Measurements from ENCODE around the gene YIF1B.

The YIF1B gene

DNA sequence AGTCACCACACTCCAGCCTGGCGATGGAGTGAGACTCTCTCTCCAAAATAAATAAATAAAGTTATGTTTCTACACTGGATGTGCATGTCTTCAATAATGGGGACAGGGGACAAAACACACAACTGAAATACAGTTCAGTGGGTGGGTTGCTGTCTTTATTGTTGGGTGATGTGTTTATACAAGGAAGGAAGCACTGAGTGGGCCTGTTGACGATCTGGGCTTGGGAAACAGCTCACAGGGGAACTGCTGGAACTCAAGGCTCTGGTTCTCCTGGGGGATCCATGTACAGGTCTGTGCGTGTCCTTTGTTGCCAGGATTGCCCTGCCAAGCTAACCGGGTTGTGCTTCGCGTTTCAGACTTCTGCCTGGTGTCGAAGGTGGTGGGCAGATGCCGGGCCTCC lies 32.5 kb downstream of the YIF1B start:
- Mint-ChIP-seq H3K4me1 (peaks cover 15% of the 10 kb centered on the region), H3K27me3 (no peaks in the 10 kb centered on the region), H3K27ac (no peak overlapping the region), H3K9me3 (no peaks in the 10 kb centered on the region), H3K36me3 (no peaks in the 10 kb centered on the region), H3K4me3 (no peak overlapping the region)
- no peak for DNase-seq
- CTCF ChIA-PET, result no interaction called here

GRCh38 chr19:38281811-38282566 lies 33.8 kb downstream of the YIF1B start:
- DNase-seq, result no peak
- no peaks in the 10 kb centered on the region for H3K9me3 Mint-ChIP-seq
- CTCF ChIA-PET, result no interaction called here
- peaks cover 15% of the 10 kb centered on the region for H3K4me1 Mint-ChIP-seq
- no peaks in the 10 kb centered on the region for H3K27me3 Mint-ChIP-seq
- H3K36me3 Mint-ChIP-seq, result no peaks in the 10 kb centered on the region
- H3K4me3 Mint-ChIP-seq, result no peak overlapping the region
- H3K27ac Mint-ChIP-seq, result no peak overlapping the region

DNA sequence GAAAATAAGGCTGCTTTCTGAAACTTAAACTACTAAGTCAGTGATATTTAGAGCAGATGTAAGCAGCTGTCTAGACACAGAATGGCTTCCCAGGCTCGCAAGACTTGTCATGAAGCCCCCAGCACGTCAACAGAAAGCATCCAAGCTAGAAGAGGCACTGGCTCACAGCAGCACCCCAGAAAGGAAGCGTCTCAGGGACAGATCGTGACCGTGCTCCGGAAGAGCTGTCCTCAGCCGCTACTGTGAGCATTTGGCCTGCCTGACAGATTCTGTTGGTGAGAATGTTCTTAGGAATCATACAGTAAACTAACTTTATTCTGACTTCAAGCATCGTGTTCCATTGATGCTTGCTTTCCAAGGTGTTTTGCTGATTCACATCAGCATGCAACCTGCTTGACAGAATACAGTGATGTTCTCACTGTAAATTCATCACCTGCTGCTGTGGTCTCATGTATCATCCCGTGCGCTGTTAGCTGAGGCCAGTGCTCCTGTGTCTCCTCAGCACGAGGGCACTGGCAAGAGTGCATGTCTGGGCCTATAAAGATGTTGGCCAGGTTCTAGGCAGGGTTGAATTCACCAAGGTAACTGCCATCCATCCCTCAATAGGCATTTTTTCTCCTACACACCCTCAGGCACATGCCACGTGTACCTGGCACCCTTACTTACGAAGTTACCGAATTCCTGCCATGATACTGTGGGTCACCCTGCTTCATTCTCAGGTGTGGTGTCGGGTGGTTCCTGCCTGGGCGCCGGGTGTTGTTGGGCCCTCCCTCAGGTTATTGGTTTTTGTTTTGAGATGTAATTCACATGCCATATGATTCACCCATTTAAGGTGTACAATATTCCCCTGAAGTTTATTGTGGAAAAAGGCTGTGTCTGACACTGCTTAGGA lies 35.5 kb downstream of the YIF1B start:
- Mint-ChIP-seq H3K4me1 (peaks cover 15% of the 10 kb centered on the region), H3K27ac (no peak overlapping the region), H3K4me3 (no peak overlapping the region), H3K27me3 (no peaks in the 10 kb centered on the region), H3K9me3 (no peaks in the 10 kb centered on the region), H3K36me3 (no peaks in the 10 kb centered on the region)
- no peak for DNase-seq
- CTCF ChIA-PET, result no interaction called here

DNA sequence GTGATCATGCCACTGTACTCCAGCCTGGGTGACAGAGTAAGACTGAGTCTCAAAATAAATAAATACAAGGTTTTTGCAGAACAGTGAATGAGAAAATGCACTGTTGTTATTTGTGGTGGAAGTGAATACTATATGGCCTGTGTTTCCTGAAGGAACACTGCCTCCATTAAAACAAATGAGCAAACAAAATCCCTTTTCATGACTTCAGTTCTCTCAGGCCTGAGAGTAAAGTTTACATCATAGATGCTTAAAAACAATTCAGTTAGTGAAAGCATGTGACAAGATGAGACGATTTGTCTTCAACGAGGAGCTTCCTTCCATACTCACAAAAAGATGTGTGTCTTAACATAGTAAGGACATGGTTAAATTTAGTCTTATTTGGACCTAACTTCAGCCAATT lies 37.0 kb downstream of the YIF1B start:
- Mint-ChIP-seq H3K27me3 (no peaks in the 10 kb centered on the region), H3K36me3 (no peaks in the 10 kb centered on the region)
- CTCF ChIA-PET, result interaction anchor here (1.0 kb wide), 1 partner anchor 41 kb away, joined by 3 read pairs; the partner anchor contains the start of gene KCNK6

DNA sequence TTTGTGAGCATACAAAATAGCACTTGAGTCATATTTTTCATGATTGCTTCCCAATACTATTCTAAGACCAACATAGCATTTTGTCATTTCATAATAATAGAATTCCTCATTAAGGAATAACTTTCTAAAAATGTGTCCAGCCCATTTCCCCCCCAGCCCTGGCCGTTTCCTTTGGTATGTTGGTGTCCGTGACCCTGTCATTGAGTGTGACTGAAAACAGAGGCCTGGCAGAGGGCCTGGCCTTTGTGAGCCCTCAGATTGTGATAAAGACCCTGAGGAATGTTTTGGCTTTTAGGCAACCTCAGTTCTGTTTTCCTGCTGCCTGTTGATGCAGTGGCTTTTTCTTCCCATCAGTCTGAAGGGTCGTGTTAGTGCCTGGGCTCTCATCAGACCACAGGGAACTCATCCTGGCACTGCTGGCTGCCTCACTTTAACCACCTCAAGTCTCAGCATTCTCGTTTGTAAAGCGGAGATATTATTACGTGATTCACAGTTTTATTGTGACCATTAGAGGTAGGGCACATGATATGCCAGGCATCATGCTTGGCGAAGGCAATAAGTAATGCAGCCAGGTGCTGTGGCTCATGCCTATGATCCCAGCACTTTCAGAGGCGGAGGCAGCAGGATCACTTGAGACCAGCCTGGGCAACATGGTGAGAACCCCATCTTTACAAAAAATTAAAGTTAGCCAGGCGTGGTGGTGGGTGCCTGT lies 37.6 kb downstream of the YIF1B start:
- H3K27ac Mint-ChIP-seq, result no peak overlapping the region
- H3K4me3 Mint-ChIP-seq, result no peak overlapping the region
- H3K36me3 Mint-ChIP-seq, result no peaks in the 10 kb centered on the region
- peaks cover 11% of the 10 kb centered on the region for H3K4me1 Mint-ChIP-seq
- no peaks in the 10 kb centered on the region for H3K27me3 Mint-ChIP-seq
- CTCF ChIA-PET, result interaction anchor here (1.0 kb wide), 1 partner anchor 42 kb away, joined by 3 read pairs; the partner anchor contains the start of gene KCNK6
- H3K9me3 Mint-ChIP-seq, result no peaks in the 10 kb centered on the region
- no peak for DNase-seq

More for the DNA sequence above, 37.0 kb downstream of the YIF1B start:
- no peak for DNase-seq
- Mint-ChIP-seq H3K4me1 (peaks cover 11% of the 10 kb centered on the region), H3K4me3 (no peak overlapping the region), H3K9me3 (no peaks in the 10 kb centered on the region), H3K27ac (no peak overlapping the region)

GRCh38 chr19:38277549-38277948 lies 38.2 kb downstream of the YIF1B start:
- H3K4me1 Mint-ChIP-seq, result peaks cover 10% of the 10 kb centered on the region
- CTCF ChIA-PET, result no interaction called here
- H3K27ac Mint-ChIP-seq, result no peak overlapping the region
- no peaks in the 10 kb centered on the region for H3K9me3 Mint-ChIP-seq
- no peaks in the 10 kb centered on the region for H3K36me3 Mint-ChIP-seq
- H3K27me3 Mint-ChIP-seq, result no peaks in the 10 kb centered on the region
- H3K4me3 Mint-ChIP-seq, result no peak overlapping the region
- no peak for DNase-seq

DNA sequence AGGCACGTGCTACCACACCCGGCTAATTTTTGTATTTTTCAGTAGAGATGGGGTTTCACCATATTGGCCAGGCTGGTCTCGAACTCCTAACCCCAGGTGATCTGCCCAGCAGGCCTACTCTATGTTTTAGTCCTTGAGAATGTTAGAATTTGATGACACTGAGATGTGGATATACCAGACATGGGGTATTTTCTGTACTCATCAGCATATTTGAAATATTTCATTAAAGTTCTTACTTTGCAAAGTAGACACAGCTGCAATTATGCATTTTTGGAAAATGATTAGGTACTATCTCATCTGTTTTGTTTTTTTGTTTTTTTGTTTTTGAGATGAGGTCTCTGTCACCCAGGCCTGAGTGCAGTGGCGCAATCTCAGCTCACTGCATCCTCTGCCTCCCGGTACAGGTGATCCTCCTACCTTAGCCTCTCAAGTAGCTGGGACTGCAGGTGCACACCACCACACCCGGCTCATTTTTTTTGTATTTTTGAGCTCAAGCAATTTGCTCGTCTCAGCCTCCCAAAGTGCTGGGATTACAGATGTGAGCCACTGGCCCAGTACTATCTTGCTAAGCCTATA lies 38.7 kb downstream of the YIF1B start:
- H3K27ac Mint-ChIP-seq, result no peak overlapping the region
- H3K36me3 Mint-ChIP-seq, result no peaks in the 10 kb centered on the region
- peaks cover 5% of the 10 kb centered on the region for H3K4me1 Mint-ChIP-seq
- H3K9me3 Mint-ChIP-seq, result no peaks in the 10 kb centered on the region
- no peak for DNase-seq
- H3K4me3 Mint-ChIP-seq, result no peak overlapping the region
- CTCF ChIA-PET, result no interaction called here
- H3K27me3 Mint-ChIP-seq, result no peaks in the 10 kb centered on the region

DNA sequence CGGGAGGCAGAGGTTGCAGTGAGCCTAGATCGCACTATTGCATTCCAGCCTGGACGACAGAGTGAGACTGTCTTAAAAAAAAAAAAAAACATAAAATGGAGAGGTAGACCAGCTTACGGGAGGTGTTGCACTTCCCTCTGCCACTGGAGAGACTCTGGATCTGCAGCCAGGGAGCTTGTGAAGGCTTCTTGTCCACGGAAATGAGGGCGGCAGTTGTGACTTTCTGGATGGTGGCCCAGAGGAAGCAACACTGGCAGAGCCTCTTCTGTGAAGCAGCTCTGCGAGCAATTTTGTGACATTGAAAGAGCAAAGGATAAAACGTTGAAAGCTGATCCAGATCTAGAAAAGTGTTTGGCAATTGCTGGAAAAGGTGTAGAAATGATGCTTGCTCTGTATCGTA lies 41.0 kb downstream of the YIF1B start:
- Mint-ChIP-seq H3K4me3 (no peak overlapping the region), H3K27ac (no peak overlapping the region), H3K9me3 (no peaks in the 10 kb centered on the region), H3K27me3 (no peaks in the 10 kb centered on the region), H3K36me3 (no peaks in the 10 kb centered on the region), H3K4me1 (no peaks in the 10 kb centered on the region)
- CTCF ChIA-PET, result interaction anchor here (0.6 kb wide), 1 partner anchor 153 kb away, joined by 4 read pairs; no protein-coding TSS in a partner anchor
- DNase-seq, result no peak

GRCh38 chr19:38273499-38273898 lies 42.2 kb downstream of the YIF1B start:
- no peak for DNase-seq
- CTCF ChIA-PET, result no interaction called here
- Mint-ChIP-seq H3K36me3 (no peaks in the 10 kb centered on the region), H3K27me3 (no peaks in the 10 kb centered on the region), H3K4me1 (no peaks in the 10 kb centered on the region), H3K9me3 (no peaks in the 10 kb centered on the region), H3K27ac (no peak overlapping the region), H3K4me3 (no peak overlapping the region)

GRCh38 chr19:38270587-38271167 lies 45.1 kb downstream of the YIF1B start:
- Mint-ChIP-seq H3K4me3 (no peak overlapping the region), H3K9me3 (no peaks in the 10 kb centered on the region), H3K4me1 (peaks cover 3% of the 10 kb centered on the region), H3K27ac (no peak overlapping the region), H3K36me3 (no peaks in the 10 kb centered on the region), H3K27me3 (peaks cover 5% of the 10 kb centered on the region)
- CTCF ChIA-PET, result no interaction called here
- DNase-seq, result no peak

GRCh38 chr19:38268539-38268938 lies 47.2 kb downstream of the YIF1B start:
- Mint-ChIP-seq H3K4me1 (peaks cover 18% of the 10 kb centered on the region), H3K4me3 (no peak overlapping the region), H3K27me3 (peaks cover 25% of the 10 kb centered on the region), H3K9me3 (no peaks in the 10 kb centered on the region), H3K27ac (no peak overlapping the region), H3K36me3 (no peaks in the 10 kb centered on the region)
- CTCF ChIA-PET, result no interaction called here
- DNase-seq, result no peak

- H3K4me1 Mint-ChIP-seq, result peaks cover 22% of the 10 kb centered on the region
- H3K36me3 Mint-ChIP-seq, result no peaks in the 10 kb centered on the region
- CTCF ChIA-PET, result no interaction called here
- no peak overlapping the region for H3K27ac Mint-ChIP-seq
- H3K27me3 Mint-ChIP-seq, result peaks cover 27% of the 10 kb centered on the region
- no peak for DNase-seq
- no peaks in the 10 kb centered on the region for H3K9me3 Mint-ChIP-seq
- no peak overlapping the region for H3K4me3 Mint-ChIP-seq
Measured at GRCh38 chr19:38267761-38268483, 47.8 kb downstream of the YIF1B start.

- Mint-ChIP-seq H3K27me3 (peaks cover 27% of the 10 kb centered on the region), H3K4me3 (no peak overlapping the region), H3K36me3 (no peaks in the 10 kb centered on the region), H3K27ac (no peak overlapping the region), H3K9me3 (no peaks in the 10 kb centered on the region), H3K4me1 (peaks cover 24% of the 10 kb centered on the region)
- CTCF ChIA-PET, result no interaction called here
- DNase-seq, result no peak
Measured at GRCh38 chr19:38266981-38267597, 48.7 kb downstream of the YIF1B start.

Measured in activated naive CD4-positive, alpha-beta T cell treated with anti-CD3 and anti-CD28 coated beads, Interleukin-2, amount 10 ng/mL, durations not matched to agents 7 days and 5 days (primary cell).